Renal cortical epithelial cell (primary cell): ENCODE results near the gene KAT7. TPM values are rescaled to one million over a fixed set of nuclear protein-coding genes. Genes with fewer than 3 reads are reported as not detected.
"Not testable (repeated sequence)": the region's sequence is repeated elsewhere in the genome, so short reads cannot be mapped to it uniquely, and the experiment has no call there.

Source experiments
- DNase-seq: peaks from one replicate; pipeline ENCODE4 v3.0.0-alpha.2; 2011; ENCODE audit warnings: low read depth
- total RNA-seq: library from RNA; depleted of rRNA; stranded (reverse); fragments of >200 nt; gene quantifications from 2 replicates; pipeline ENCODE4 v1.2.3, GENCODE V29; 2014

Gene KAT7
- total RNA-seq, 1 donor from 2014 or later: 47.6 TPM

GRCh38 chr17:49809056-49809455 lies 20.6 kb downstream of the KAT7 start:
- no peak for DNase-seq

- no peak for DNase-seq
Observed at GRCh38 chr17:49814781-49815529, 26.5 kb downstream of the KAT7 start.

- DNase-seq: no peak
Observed at GRCh38 chr17:49815761-49816281, 27.3 kb downstream of the KAT7 start.

GRCh38 chr17:49817993-49818392 lies 29.5 kb downstream of the KAT7 start:
- DNase-seq: no peak

- no peak for DNase-seq
Observed at GRCh38 chr17:49819138-49819537, 30.7 kb downstream of the KAT7 start.

GRCh38 chr17:49819651-49820050 lies 31.2 kb downstream of the KAT7 start:
- no peak for DNase-seq

- no peak for DNase-seq
Observed at GRCh38 chr17:49820773-49821172, 32.3 kb downstream of the KAT7 start.

GRCh38 chr17:49821466-49821865 lies 33.0 kb downstream of the KAT7 start:
- DNase-seq: no peak

GRCh38 chr17:49821916-49822315 lies 33.4 kb downstream of the KAT7 start:
- no peak for DNase-seq

- no peak for DNase-seq
Observed at GRCh38 chr17:49822829-49823228, 34.3 kb downstream of the KAT7 start.

GRCh38 chr17:49823614-49824013 lies 35.1 kb downstream of the KAT7 start:
- no peak for DNase-seq

GRCh38 chr17:49825645-49826044 lies 37.2 kb downstream of the KAT7 start:
- DNase-seq: no peak

GRCh38 chr17:49828325-49828724 lies 39.8 kb downstream of the KAT7 start:
- DNase-seq: not testable (repeated sequence)

- DNase-seq: no peak
Observed at GRCh38 chr17:49829026-49829425, 40.5 kb downstream of the KAT7 start.

GRCh38 chr17:49830605-49831004 lies 42.1 kb downstream of the KAT7 start:
- peak; percentile 70 for DNase-seq

- DNase-seq: no peak
Observed at GRCh38 chr17:49832840-49833599, 44.5 kb downstream of the KAT7 start.

GRCh38 chr17:49834118-49834743 lies 45.8 kb downstream of the KAT7 start:
- DNase-seq: no peak

GRCh38 chr17:49835472-49835871 lies 47.0 kb downstream of the KAT7 start:
- DNase-seq: no peak

GRCh38 chr17:49836111-49837030 lies 47.9 kb downstream of the KAT7 start:
- peak; percentile 98 for DNase-seq

- no peak for DNase-seq
Observed at GRCh38 chr17:49839455-49839854, 51.0 kb downstream of the KAT7 start.

GRCh38 chr17:49841548-49841947 lies 53.1 kb downstream of the KAT7 start:
- no peak for DNase-seq
